Fibroblast of pulmonary artery (primary cell): ENCODE measurements around the gene RASGRF2.

Experiments
- DNase-seq: peaks from one replicate; pipeline ENCODE4 v3.0.0-alpha.2; 2010; ENCODE audit warnings: low read depth
- H3K4me3 ChIP-seq: replicated peaks from 2 replicates; pipeline ENCODE4 v1.5.1; 2011; ENCODE audit warnings: low read depth, mild to moderate bottlenecking, control low read depth, low read length, moderate library complexity
- TF ChIP-seq, protein P1 (sequence below): IDR thresholded peaks from 2 replicates; pipeline ENCODE4 v1.5.1; 2011; ENCODE audit warnings: mild to moderate bottlenecking, control low read depth, low read length, inconsistent platforms; ENCODE audit errors: missing control alignments

The RASGRF2 gene, protein sequence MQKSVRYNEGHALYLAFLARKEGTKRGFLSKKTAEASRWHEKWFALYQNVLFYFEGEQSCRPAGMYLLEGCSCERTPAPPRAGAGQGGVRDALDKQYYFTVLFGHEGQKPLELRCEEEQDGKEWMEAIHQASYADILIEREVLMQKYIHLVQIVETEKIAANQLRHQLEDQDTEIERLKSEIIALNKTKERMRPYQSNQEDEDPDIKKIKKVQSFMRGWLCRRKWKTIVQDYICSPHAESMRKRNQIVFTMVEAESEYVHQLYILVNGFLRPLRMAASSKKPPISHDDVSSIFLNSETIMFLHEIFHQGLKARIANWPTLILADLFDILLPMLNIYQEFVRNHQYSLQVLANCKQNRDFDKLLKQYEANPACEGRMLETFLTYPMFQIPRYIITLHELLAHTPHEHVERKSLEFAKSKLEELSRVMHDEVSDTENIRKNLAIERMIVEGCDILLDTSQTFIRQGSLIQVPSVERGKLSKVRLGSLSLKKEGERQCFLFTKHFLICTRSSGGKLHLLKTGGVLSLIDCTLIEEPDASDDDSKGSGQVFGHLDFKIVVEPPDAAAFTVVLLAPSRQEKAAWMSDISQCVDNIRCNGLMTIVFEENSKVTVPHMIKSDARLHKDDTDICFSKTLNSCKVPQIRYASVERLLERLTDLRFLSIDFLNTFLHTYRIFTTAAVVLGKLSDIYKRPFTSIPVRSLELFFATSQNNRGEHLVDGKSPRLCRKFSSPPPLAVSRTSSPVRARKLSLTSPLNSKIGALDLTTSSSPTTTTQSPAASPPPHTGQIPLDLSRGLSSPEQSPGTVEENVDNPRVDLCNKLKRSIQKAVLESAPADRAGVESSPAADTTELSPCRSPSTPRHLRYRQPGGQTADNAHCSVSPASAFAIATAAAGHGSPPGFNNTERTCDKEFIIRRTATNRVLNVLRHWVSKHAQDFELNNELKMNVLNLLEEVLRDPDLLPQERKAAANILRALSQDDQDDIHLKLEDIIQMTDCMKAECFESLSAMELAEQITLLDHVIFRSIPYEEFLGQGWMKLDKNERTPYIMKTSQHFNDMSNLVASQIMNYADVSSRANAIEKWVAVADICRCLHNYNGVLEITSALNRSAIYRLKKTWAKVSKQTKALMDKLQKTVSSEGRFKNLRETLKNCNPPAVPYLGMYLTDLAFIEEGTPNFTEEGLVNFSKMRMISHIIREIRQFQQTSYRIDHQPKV (N-terminal part only)

DNA sequence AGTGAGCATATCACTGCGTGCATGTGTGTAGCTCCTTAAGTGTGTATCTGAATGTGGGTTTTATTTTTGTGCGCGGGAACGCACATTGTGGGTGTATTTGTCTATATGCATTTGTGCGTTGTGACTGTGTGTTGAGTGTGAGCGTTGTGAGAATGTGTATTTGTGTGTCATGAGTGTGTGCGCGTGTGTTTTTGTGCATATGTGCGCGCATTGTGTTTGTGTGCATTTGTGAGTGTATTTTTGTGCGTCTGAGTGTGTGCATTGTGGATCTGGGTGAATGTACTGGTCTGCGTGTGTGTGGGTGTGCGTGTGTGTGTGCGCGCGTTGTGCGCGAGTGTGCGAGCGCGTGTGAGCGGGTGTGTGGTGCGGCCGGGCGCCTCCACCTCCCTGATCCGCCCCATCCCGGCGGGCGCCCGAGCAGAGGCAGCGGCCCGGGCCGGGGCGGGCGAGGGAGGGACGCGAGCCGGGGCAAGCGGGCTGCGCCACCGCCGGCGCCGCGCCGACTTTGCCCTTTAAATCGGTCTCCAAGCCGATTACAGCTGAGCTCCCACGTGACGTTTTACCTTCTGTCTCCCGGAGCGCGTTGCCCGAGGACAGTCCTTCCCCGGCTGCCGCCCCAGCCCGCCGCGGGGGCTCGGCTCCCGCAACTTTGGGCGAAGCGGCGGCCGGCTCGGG, at the start of gene RASGRF2:
RASGRF2 (plus strand) TSS at position 596 of the 675 bp plus-strand sequence. CDS start 376 bp downstream, outside the sequence.
- TF ChIP-seq, protein P1, sequence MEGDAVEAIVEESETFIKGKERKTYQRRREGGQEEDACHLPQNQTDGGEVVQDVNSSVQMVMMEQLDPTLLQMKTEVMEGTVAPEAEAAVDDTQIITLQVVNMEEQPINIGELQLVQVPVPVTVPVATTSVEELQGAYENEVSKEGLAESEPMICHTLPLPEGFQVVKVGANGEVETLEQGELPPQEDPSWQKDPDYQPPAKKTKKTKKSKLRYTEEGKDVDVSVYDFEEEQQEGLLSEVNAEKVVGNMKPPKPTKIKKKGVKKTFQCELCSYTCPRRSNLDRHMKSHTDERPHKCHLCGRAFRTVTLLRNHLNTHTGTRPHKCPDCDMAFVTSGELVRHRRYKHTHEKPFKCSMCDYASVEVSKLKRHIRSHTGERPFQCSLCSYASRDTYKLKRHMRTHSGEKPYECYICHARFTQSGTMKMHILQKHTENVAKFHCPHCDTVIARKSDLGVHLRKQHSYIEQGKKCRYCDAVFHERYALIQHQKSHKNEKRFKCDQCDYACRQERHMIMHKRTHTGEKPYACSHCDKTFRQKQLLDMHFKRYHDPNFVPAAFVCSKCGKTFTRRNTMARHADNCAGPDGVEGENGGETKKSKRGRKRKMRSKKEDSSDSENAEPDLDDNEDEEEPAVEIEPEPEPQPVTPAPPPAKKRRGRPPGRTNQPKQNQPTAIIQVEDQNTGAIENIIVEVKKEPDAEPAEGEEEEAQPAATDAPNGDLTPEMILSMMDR, result no peak
- peak; percentile 33 for DNase-seq
- H3K4me3 ChIP-seq, result peak within 1 kb of the TSS; percentile 44

DNA sequence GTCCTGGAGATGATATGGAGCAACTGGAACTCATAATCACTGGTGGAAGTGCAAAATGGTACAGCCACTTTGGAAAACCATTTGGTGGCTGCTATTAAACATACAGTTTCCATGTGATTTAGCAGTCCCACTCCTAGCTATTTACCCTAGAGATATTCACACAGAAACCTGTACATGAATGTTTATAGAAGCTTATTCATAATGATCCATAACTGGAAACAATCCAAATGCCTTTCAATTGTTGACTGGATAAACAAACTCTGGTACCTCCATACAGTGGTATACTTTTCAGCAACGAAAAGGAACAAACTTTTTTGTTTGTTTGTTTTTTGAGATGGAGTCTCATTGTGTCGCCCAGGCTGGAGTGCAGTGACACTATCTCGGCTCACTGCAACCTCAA, 47.7 kb upstream of the RASGRF2 start:
- DNase-seq, result no peak
- TF ChIP-seq, protein P1, result no peak
- no peak overlapping the region for H3K4me3 ChIP-seq

DNA sequence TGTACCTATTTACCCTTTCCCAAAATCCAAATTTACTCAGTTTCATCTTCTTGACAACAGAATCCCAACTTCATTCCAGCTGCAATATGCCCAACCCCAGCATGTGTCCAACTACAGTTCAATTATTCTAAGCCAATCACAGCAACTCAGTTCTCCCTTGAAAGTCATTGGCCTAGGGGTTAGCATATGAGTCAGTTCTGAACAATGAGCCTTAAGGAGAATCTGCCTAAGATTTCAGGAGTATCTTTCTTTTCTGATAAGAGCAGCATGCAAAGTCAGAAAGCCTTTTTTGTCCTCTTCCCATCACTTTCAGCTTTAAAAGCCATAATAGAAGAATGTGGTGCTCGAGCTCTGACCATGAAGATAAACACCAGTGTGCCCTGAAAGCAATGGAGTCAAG, 44.4 kb upstream of the RASGRF2 start:
- H3K4me3 ChIP-seq, result no peak overlapping the region
- peak; percentile 7 for DNase-seq
- TF ChIP-seq, protein P1, result no peak

DNA sequence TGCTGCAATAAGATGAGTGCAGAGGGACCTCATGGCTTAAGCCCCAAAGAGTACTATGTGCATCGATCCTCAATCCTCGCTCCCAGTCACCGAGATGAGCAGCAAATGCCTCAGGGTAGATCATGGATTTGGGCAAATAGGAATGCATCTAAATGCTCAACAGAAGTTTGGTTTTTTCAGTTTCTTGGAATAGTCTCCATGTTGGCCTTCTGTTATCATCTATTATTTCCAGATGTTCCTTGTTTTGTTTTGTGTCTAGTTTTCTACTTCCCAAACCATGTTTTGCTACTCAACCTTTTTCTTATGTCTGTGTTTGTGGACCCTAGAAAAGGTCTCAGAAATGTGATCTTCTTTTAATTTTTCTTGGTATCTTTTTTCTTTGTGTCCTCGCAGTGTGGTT, 43.5 kb upstream of the RASGRF2 start:
- no peak overlapping the region for H3K4me3 ChIP-seq
- TF ChIP-seq, protein P1, result no peak
- DNase-seq, result no peak

DNA sequence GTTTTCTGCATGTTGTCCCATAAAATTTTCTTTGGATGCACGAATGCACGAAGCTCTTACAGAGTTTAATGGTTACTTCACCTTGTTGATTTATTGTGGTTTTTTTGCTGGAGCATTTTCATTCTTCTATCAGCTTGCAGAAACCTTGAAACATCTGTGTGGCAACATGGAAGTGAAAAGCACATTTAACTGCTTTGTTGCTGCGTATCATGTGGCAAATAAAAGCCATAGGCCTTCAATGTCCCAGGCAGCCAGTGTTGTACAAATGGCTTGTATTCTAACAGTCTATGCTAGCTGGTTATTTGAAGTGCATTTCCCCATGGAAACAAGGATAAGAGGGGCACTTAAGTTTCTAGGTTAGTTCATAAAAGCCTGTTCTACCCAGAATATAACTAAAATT, 42.5 kb upstream of the RASGRF2 start:
- no peak overlapping the region for H3K4me3 ChIP-seq
- TF ChIP-seq, protein P1, result no peak

DNA sequence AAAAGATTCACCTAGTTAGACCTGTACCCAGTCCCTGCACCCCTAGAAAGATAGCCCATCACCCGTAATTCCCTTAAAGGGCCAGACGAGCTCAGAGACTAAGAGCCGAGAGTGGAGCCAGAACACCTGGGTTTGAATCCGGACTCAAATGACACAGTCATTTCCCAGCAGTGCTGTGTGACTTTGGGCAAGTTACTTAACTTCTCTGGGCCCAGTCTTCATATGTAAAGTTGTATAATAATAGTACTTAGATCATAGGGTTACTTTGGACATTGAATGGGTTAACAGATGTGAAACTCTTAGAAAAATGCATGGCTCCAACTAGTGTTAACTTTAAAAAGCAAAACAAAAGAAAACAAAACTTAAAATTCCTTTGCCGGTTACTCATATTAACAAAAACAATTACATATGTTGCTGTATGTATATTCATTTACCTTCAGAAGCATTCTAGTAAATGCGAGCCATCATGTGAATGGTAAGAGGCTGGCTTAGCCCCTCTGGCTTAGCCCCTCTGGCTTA, 40.4 kb upstream of the RASGRF2 start:
- H3K4me3 ChIP-seq, result no peak overlapping the region
- no peak for DNase-seq
- TF ChIP-seq, protein P1, result no peak

More for the DNA sequence above, 42.5 kb upstream of the RASGRF2 start:
- no peak for DNase-seq
